ENCODE results near the gene INSRR. TPM values are rescaled to one million over a fixed set of nuclear protein-coding genes. Genes with fewer than 3 reads are reported as not detected.

Gene INSRR
- total RNA-seq, 2 donors from 2014 or later = under 0.01 TPM; not detected in 1

DNA sequence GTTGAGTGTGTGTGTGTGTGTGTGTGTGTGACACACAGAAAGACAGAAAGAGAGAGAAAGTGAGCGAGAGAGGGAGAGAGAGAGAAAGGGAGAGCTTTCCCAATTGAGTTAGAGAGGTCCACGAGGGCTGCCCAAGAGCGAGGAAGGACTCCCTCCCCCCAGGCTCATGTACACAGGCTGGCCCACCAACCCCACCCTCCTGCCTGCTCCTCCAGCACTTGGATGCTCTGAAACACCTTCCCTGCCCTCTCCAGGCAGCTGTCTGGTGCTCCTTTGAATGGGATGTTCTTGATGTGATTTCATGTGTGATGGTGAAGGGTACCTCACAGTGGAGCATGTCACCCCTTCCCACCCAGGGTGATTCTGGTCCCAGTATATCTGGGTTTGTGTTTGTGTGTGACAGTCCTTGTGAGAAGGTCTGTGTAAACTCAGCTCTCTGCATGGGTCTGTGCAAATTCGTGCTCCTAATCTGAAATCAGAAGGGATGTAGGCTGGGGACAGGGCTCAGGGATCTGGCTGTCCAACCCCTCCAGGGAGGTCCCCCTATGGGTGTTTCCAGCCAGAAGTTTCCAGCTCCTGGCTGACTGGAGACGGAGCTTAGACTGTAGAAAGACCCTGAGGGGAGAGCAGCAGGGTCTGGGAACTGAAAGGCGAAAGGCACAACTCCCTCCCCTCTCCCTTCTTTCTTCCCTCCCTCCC lies 27.8 kb upstream of the INSRR start:
- intact Hi-C loops (cut with DNase I) = loop anchor here (10.0 kb wide), 1 partner anchor 192 kb away; no protein-coding TSS in a partner anchor
- H3K36me3 ChIP-seq (replicated peaks in 1 of 2; ENCODE audit: insufficient read depth in 1 of 2, low read depth in 2 of 2) = no peaks in the 10 kb centered on the region
- no peaks in the 10 kb centered on the region for H3K9me3 ChIP-seq
- ATAC-seq = no peak
- WGBS, 2 donors = 35 to 39% methylated on average over 6 of the region's 6 CpGs
- TF ChIP-seq, protein P1, sequence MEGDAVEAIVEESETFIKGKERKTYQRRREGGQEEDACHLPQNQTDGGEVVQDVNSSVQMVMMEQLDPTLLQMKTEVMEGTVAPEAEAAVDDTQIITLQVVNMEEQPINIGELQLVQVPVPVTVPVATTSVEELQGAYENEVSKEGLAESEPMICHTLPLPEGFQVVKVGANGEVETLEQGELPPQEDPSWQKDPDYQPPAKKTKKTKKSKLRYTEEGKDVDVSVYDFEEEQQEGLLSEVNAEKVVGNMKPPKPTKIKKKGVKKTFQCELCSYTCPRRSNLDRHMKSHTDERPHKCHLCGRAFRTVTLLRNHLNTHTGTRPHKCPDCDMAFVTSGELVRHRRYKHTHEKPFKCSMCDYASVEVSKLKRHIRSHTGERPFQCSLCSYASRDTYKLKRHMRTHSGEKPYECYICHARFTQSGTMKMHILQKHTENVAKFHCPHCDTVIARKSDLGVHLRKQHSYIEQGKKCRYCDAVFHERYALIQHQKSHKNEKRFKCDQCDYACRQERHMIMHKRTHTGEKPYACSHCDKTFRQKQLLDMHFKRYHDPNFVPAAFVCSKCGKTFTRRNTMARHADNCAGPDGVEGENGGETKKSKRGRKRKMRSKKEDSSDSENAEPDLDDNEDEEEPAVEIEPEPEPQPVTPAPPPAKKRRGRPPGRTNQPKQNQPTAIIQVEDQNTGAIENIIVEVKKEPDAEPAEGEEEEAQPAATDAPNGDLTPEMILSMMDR (IDR thresholded peaks at IDR 0.05) = no peak
- H3K4me1 ChIP-seq = no peaks in the 10 kb centered on the region
- no peaks in the 10 kb centered on the region for H3K27me3 ChIP-seq
- H3K27ac ChIP-seq = no peak overlapping the region
- no peak for DNase-seq
- H3K4me3 ChIP-seq = no peak overlapping the region

DNA sequence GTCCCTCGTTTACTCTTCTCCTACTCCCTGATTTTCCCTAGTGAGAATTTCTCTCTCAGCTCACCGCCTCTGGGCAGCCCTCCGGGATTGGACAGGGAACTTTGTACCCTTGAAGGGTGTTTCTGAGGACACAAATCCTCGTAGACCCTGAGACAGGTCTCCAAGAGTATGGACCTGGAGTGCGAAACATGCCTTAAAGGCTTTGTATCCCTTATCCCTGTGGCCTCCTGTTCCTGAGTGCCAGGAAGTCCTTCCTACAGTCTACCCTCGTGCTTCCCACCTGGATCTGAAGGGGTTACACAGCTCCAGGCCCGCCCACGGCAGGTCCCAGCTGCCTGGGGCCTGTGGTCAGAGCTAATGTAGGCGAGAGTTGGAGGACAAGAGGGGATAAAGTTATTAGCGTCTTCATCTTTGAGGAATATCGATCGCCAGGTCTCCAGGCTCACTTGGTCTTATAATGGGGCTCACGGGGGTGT lies 27.0 kb upstream of the INSRR start:
- ATAC-seq = no peak
- intact Hi-C loops (cut with DNase I) = loop anchor here (10.0 kb wide), 1 partner anchor 191 kb away; no protein-coding TSS in a partner anchor
- DNase-seq = no peak
- H3K36me3 ChIP-seq (replicated peaks in 1 of 2; ENCODE audit: insufficient read depth in 1 of 2, low read depth in 2 of 2) = no peaks in the 10 kb centered on the region
- no peaks in the 10 kb centered on the region for H3K4me1 ChIP-seq
- 42 to 56% methylated on average over 13 of the region's 13 CpGs for WGBS, 2 donors
- H3K27ac ChIP-seq = no peak overlapping the region
- no peaks in the 10 kb centered on the region for H3K9me3 ChIP-seq
- H3K4me3 ChIP-seq = no peak overlapping the region
- TF ChIP-seq, protein P1 (IDR thresholded peaks at IDR 0.05) = no peak
- no peak for TF ChIP-seq POLR2A (IDR thresholded peaks at IDR 0.05)
- H3K27me3 ChIP-seq = no peaks in the 10 kb centered on the region

DNA sequence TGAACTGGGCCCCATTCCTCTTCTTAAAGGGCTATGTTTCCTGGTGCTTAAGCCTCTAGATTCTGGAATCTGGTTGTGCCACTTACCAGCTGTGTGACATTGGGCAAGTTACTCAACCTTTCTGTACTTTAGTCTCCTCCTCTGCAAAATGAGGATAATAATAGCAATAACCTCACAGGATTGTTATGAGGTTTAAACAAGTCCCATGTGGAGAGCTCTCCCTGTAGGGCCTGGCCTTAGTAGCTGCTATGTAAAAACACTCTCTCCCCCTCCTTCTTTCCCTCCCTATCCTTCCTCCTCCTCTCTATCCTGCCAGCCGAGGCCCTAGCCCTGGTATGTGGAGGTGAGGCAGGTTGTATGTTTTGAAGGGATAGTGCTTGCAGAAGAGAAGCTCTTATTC lies 26.4 kb upstream of the INSRR start:
- no peak for DNase-seq
- no peak for TF ChIP-seq POLR2A (IDR thresholded peaks at IDR 0.05)
- TF ChIP-seq, protein P1 (IDR thresholded peaks at IDR 0.05) = no peak
- Histone ChIP-seq H3K27me3 (no peaks in the 10 kb centered on the region), H3K9me3 (no peaks in the 10 kb centered on the region), H3K36me3 (replicated peaks in 1 of 2; ENCODE audit: insufficient read depth in 1 of 2, low read depth in 2 of 2) (no peaks in the 10 kb centered on the region), H3K4me3 (no peak overlapping the region), H3K27ac (no peak overlapping the region), H3K4me1 (no peaks in the 10 kb centered on the region)
- ATAC-seq = no peak
- intact Hi-C loops (cut with DNase I) = loop anchor here (10.0 kb wide), 1 partner anchor 191 kb away; no protein-coding TSS in a partner anchor
- 36 to 40% methylated on average over 1 of the region's 1 CpG for WGBS, 2 donors

DNA sequence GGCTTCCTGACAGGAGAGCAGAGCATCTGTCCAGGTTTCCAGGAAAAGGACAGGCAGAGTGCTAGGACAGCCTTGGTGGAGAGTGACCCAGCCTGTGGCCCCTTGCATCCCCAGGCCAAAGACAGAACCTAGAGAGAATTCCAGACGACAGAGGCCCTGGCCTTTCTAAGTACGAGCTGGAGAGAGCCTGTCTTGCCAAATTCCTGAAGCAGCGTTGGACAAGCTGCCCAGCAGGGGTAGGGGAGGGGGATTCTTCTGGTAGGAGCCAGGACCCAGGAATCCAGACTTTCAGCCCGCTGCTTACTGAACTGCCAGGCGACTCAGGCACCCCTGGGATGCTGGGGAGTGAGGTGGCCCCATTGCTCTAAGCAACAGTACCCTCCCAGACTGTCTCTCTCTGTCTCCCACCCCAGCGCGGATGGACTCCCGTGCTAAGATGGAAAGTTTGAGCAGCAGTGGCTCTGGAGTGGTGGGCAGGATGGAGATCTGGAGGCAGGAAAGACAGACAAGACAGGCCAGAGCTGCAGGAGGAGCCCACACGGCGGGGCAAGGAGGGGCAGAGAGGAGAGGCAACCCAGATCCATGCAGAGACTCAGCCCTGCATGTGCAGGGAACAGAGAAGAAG lies 25.8 kb upstream of the INSRR start:
- TF ChIP-seq, protein P1 (IDR thresholded peaks at IDR 0.05) = no peak
- no peak for TF ChIP-seq POLR2A (IDR thresholded peaks at IDR 0.05)
- Histone ChIP-seq H3K36me3 (replicated peaks in 1 of 2; ENCODE audit: insufficient read depth in 1 of 2, low read depth in 2 of 2) (no peaks in the 10 kb centered on the region), H3K4me3 (no peak overlapping the region), H3K4me1 (no peaks in the 10 kb centered on the region), H3K27me3 (no peaks in the 10 kb centered on the region), H3K9me3 (no peaks in the 10 kb centered on the region), H3K27ac (no peak overlapping the region)
- DNase-seq (no peak), ATAC-seq (no peak)
- intact Hi-C loops (cut with DNase I) = loop anchor here (10.0 kb wide), 1 partner anchor 190 kb away; no protein-coding TSS in a partner anchor
- WGBS, 2 donors = 56 to 62% methylated on average over 10 of the region's 10 CpGs

All from body of pancreas (tissue), 4 donors.